Ovary (tissue), 3 donors: ENCODE measurements around the gene STX8.

Experiments used
- CTCF ChIP-seq, 3 donors: fragments of 450-650 bp in 2 of 3; fragments of 200-600 bp in 1 of 3; IDR thresholded peaks; one replicate each; pipeline versions ENCODE4 v1.5.1 to v1.8.0; 2016 to 2022; ENCODE audit warnings: antibody characterized with exemption in 3 of 3, mild to moderate bottlenecking in 1 of 3
- EP300 ChIP-seq: sonication (generic); formaldehyde crosslinking; IDR thresholded peaks from one replicate; pipeline ENCODE4 v1.6.1; 2017; ENCODE audit warnings: antibody characterized with exemption
- POLR2A ChIP-seq: fragments of 450-650 bp; IDR thresholded peaks from one replicate; pipeline ENCODE4 v1.6.1; 2017; ENCODE audit warnings: antibody characterized with exemption, mild to moderate bottlenecking, moderate library complexity
- donor health status: DM: no; HTN: no; CAD: no.

- TF ChIP-seq CTCF (IDR thresholded peaks at IDR 0.05) (no peak), EP300 (no peak), POLR2A (no peak)
Observed at GRCh38 chr17:9427465-9428315, 147.9 kb downstream of the STX8 start.
